ENCODE results near the gene CXorf58.
A peak's percentile ranks its signal among the peaks of the same experiment; 100 is the strongest.

GRCh38 chrX:23907498-23908218, at the start of gene CXorf58, which contains the start of gene APOO:
- TF ChIP-seq CTCF (conservative IDR thresholded peaks at IDR 0.05; ENCODE audit: low read depth, low read length), result peak; percentile 85
- no peak for TF ChIP-seq POLR2A (IDR thresholded peaks at IDR 0.05; ENCODE audit: low read depth, low read length)
- no peak for TF ChIP-seq BHLHE40 (IDR thresholded peaks at IDR 0.05; ENCODE audit: low read depth, low read length)
- TF ChIP-seq ELK1 (IDR thresholded peaks at IDR 0.05; ENCODE audit: borderline replicate concordance, low read depth, low read length), result no peak
- TF ChIP-seq FOS (IDR thresholded peaks at IDR 0.05; ENCODE audit: low read depth, low read length), result no peak
- no peak for TF ChIP-seq MAFK (IDR thresholded peaks at IDR 0.05; ENCODE audit: low read depth, low read length)
- peak; percentile 31; the same call in 1 of the 2 replicates for TF ChIP-seq MAZ (IDR thresholded peaks at IDR 0.05; ENCODE audit: borderline replicate concordance, low read depth, low read length)
- peak; percentile 52 for TF ChIP-seq RAD21 (IDR thresholded peaks at IDR 0.05; ENCODE audit: low read length)
- TF ChIP-seq SMC3 (IDR thresholded peaks at IDR 0.05; ENCODE audit: low read depth, low read length), result peak; percentile 57
- no peak for TF ChIP-seq CHD1 (IDR thresholded peaks at IDR 0.05; ENCODE audit: low read depth, low read length)
- TF ChIP-seq CEBPB (IDR thresholded peaks at IDR 0.05; ENCODE audit: low read depth, low read length), result no peak

Measured in IMR-90 (cell line).